Endothelial cell of umbilical vein (primary cell): ENCODE results near the gene LRP1.

Source experiments
- EZH2 ChIP-seq: IDR thresholded peaks from 2 replicates; pipeline ENCODE4 v1.6.1; 2012; ENCODE audit warnings: borderline replicate concordance, low read depth, mild to moderate bottlenecking, moderate library complexity, low read length, inconsistent platforms; ENCODE audit not compliant: severe bottlenecking
- GATA2 ChIP-seq: IDR thresholded peaks from 2 replicates; pipeline ENCODE4 v1.7.0; 2011; ENCODE audit warnings: low read depth, mild to moderate bottlenecking, moderate library complexity, mixed read lengths, low read length; ENCODE audit not compliant: insufficient read length, insufficient read depth
- POLR2A ChIP-seq: IDR thresholded peaks from 2 replicates; pipeline ENCODE4 v1.6.1; 2012; ENCODE audit warnings: low read depth, mild to moderate bottlenecking, control low read depth, low read length
- POLR2AphosphoS5 ChIP-seq: IDR thresholded peaks from 2 replicates; pipeline ENCODE4 v1.6.1; 2012; ENCODE audit warnings: low read depth, mild to moderate bottlenecking, control low read depth, low read length, moderate library complexity; ENCODE audit not compliant: insufficient read depth
- TF ChIP-seq, protein P1 (sequence below), 2 donors: IDR thresholded peaks; 1 replicate in 1 of 2; 2 replicates in 1 of 2; pipeline ENCODE4 v1.5.1; 2011; ENCODE audit warnings: low read length in 2 of 2, mild to moderate bottlenecking in 2 of 2, moderate library complexity in 2 of 2, control low read depth in 1 of 2, inconsistent platforms in 1 of 2, low read depth in 1 of 2; ENCODE audit not compliant: insufficient read depth in 1 of 2; ENCODE audit errors: extremely low read depth in 1 of 2
- TF ChIP-seq, protein P2 (sequence below): IDR thresholded peaks from 2 replicates; pipeline ENCODE4 v1.6.1; 2011; ENCODE audit not compliant: insufficient read depth, insufficient read length

DNA sequence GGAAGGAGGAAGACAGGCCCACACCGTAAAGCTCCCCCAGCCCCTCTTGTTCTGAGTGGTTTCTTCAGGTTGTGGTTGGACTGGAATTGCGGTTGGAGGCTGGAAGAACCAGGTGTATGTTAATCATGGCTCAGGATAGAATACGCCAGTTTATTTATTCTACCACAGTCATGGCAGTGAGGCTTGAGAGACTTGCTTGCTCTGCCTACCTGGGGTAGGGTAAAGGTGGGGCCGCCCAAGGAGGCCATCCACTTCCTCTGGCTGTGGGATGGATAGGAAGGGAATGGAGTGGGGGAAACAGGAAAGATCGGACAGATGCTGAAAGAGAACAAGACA is 109.3 kb downstream of the LRP1 start:
- TF ChIP-seq POLR2AphosphoS5 (no peak), POLR2A (no peak), EZH2 (no peak), GATA2 (no peak)
- TF ChIP-seq, protein P1, sequence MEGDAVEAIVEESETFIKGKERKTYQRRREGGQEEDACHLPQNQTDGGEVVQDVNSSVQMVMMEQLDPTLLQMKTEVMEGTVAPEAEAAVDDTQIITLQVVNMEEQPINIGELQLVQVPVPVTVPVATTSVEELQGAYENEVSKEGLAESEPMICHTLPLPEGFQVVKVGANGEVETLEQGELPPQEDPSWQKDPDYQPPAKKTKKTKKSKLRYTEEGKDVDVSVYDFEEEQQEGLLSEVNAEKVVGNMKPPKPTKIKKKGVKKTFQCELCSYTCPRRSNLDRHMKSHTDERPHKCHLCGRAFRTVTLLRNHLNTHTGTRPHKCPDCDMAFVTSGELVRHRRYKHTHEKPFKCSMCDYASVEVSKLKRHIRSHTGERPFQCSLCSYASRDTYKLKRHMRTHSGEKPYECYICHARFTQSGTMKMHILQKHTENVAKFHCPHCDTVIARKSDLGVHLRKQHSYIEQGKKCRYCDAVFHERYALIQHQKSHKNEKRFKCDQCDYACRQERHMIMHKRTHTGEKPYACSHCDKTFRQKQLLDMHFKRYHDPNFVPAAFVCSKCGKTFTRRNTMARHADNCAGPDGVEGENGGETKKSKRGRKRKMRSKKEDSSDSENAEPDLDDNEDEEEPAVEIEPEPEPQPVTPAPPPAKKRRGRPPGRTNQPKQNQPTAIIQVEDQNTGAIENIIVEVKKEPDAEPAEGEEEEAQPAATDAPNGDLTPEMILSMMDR (IDR thresholded peaks at IDR 0.05; ENCODE audit: extremely low read depth in 1 of 2, insufficient read depth in 1 of 2, low read depth in 1 of 2, low read length in 2 of 2): no peak
- TF ChIP-seq, protein P2, sequence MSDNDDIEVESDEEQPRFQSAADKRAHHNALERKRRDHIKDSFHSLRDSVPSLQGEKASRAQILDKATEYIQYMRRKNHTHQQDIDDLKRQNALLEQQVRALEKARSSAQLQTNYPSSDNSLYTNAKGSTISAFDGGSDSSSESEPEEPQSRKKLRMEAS: no peak
